ENCODE results near the gene FGR. TPM values are rescaled to one million over a fixed set of nuclear protein-coding genes. Genes with fewer than 3 reads are reported as not detected.

The FGR gene
- polyA plus RNA-seq, 1 donor (not counting 4 experiments of a cell fraction or from before 2014, with no cell fraction given), result 0.04 TPM

- Histone ChIP-seq H2AFZ (ENCODE audit: control insufficient read depth, low read length) (no peak overlapping the region), H3K4me1 (ENCODE audit: control insufficient read depth, extremely low read depth, insufficient read depth, low read length) (peaks cover 8% of the 10 kb centered on the region), H3K27ac (ENCODE audit: control insufficient read depth, insufficient read depth, low read length) (no peak overlapping the region), H3K9me3 (ENCODE audit: control insufficient read depth, low read depth, low read length) (no peaks in the 10 kb centered on the region), H3K9ac (ENCODE audit: control insufficient read depth, extremely low read depth, insufficient read depth, low read length) (no peak overlapping the region), H3K27me3 (ENCODE audit: control insufficient read depth, extremely low read depth, insufficient read depth, low read length) (peaks cover 16% of the 10 kb centered on the region), H3K4me2 (ENCODE audit: control insufficient read depth, extremely low read depth, insufficient read depth, low read depth, low read length) (no peak overlapping the region), H3K4me3 (ENCODE audit: control insufficient read depth in 2 of 3, extremely low read depth in 1 of 3, insufficient read depth in 2 of 3, low read depth in 1 of 3, low read length in 3 of 3) (no peak overlapping the region), H3K9me1 (ENCODE audit: control insufficient read depth, extremely low read depth, insufficient read depth, low read length) (no peaks in the 10 kb centered on the region), H3K36me3 (ENCODE audit: control insufficient read depth in 2 of 2, extremely low read depth in 1 of 2, insufficient read depth in 2 of 2, low read length in 2 of 2) (no peaks in the 10 kb centered on the region), H4K20me1 (ENCODE audit: control insufficient read depth, extremely low read depth, insufficient read depth, low read length) (no peaks in the 10 kb centered on the region), H3K79me2 (ENCODE audit: control insufficient read depth, insufficient read depth, low read length) (no peaks in the 10 kb centered on the region)
- TF ChIP-seq EZH2 (IDR thresholded peaks at IDR 0.05; ENCODE audit: low read length), result no peak
- TF ChIP-seq CTCF (optimal IDR thresholded peaks at IDR 0.05 in 1 of 3, IDR thresholded peaks at IDR 0.05 in 1 of 3, conservative IDR thresholded peaks at IDR 0.05 in 1 of 3; ENCODE audit: extremely low read depth in 1 of 3, insufficient read depth in 2 of 3, low read length in 3 of 3), result no peak
- no peak for FAIRE-seq
- dilution Hi-C loops (cut with MboI; ENCODE audit: extremely low pct_ligation_motif_present, low sequenced_read_pairs), result no loop called here
- no peak for DNase-seq (ENCODE audit: low read depth, low spot score)
Observed at GRCh38 chr1:27635396-27636142, 584 bp upstream of the FGR start.

- TF ChIP-seq CTCF (optimal IDR thresholded peaks at IDR 0.05 in 1 of 3, IDR thresholded peaks at IDR 0.05 in 1 of 3, conservative IDR thresholded peaks at IDR 0.05 in 1 of 3; ENCODE audit: extremely low read depth in 1 of 3, insufficient read depth in 2 of 3, low read length in 3 of 3) (no peak), EZH2 (IDR thresholded peaks at IDR 0.05; ENCODE audit: low read length) (no peak)
- Histone ChIP-seq H3K9me1 (ENCODE audit: control insufficient read depth, extremely low read depth, insufficient read depth, low read length) (no peaks in the 10 kb centered on the region), H3K27me3 (ENCODE audit: control insufficient read depth, extremely low read depth, insufficient read depth, low read length) (peaks cover 16% of the 10 kb centered on the region), H3K4me2 (ENCODE audit: control insufficient read depth, extremely low read depth, insufficient read depth, low read depth, low read length) (peak overlapping the region; percentile 52), H3K4me1 (ENCODE audit: control insufficient read depth, extremely low read depth, insufficient read depth, low read length) (peaks cover 8% of the 10 kb centered on the region), H2AFZ (ENCODE audit: control insufficient read depth, low read length) (peak overlapping the region; percentile 33), H3K9ac (ENCODE audit: control insufficient read depth, extremely low read depth, insufficient read depth, low read length) (peak overlapping the region; percentile 2), H3K27ac (ENCODE audit: control insufficient read depth, insufficient read depth, low read length) (no peak overlapping the region), H3K9me3 (ENCODE audit: control insufficient read depth, low read depth, low read length) (no peaks in the 10 kb centered on the region), H3K4me3 (ENCODE audit: control insufficient read depth in 2 of 3, extremely low read depth in 1 of 3, insufficient read depth in 2 of 3, low read depth in 1 of 3, low read length in 3 of 3) (peak overlapping the region in 2 of 3 experiments; percentile 27 to 34), H4K20me1 (ENCODE audit: control insufficient read depth, extremely low read depth, insufficient read depth, low read length) (no peaks in the 10 kb centered on the region), H3K79me2 (ENCODE audit: control insufficient read depth, insufficient read depth, low read length) (no peaks in the 10 kb centered on the region), H3K36me3 (ENCODE audit: control insufficient read depth in 2 of 2, extremely low read depth in 1 of 2, insufficient read depth in 2 of 2, low read length in 2 of 2) (no peaks in the 10 kb centered on the region)
- FAIRE-seq (no peak), DNase-seq (ENCODE audit: low read depth, low spot score) (no peak)
- dilution Hi-C loops (cut with MboI; ENCODE audit: extremely low pct_ligation_motif_present, low sequenced_read_pairs), result no loop called here
Observed at GRCh38 chr1:27634177-27634984, 604 bp downstream of the FGR start.

Data from keratinocyte (primary cell).